Activated T-cell treated with anti-CD3 and anti-CD28 coated beads, Interleukin-2, amount 50 U/mL, for 24 hours (primary cell): ENCODE results near the gene SHH.
A peak's percentile ranks its signal among the peaks of the same experiment; 100 is the strongest.

ENCODE experiments used
- DNase-seq: peaks from one replicate; pipeline ENCODE4 v3.0.0-alpha.2; 2020
- H3K27ac Mint-ChIP-seq: 2 replicates; pipeline ENCODE4 v1.8.0; 2020; ENCODE audit warnings: mild to moderate bottlenecking, mixed read lengths
- H3K27me3 Mint-ChIP-seq: 2 replicates; pipeline ENCODE4 v1.8.0; 2020; ENCODE audit warnings: mixed read lengths
- H3K36me3 Mint-ChIP-seq: 2 replicates; pipeline ENCODE4 v1.8.0; 2020; ENCODE audit warnings: low read depth, mixed read lengths
- H3K4me1 Mint-ChIP-seq: 2 replicates; pipeline ENCODE4 v1.8.0; 2020; ENCODE audit warnings: low read depth, mixed read lengths
- H3K4me3 Mint-ChIP-seq: 2 replicates; pipeline ENCODE4 v1.8.0; 2020; ENCODE audit warnings: mild to moderate bottlenecking, moderate library complexity, mixed read lengths
- H3K9me3 Mint-ChIP-seq: 2 replicates; pipeline ENCODE4 v1.8.0; 2020; ENCODE audit warnings: mixed read lengths

SHH gene

DNA sequence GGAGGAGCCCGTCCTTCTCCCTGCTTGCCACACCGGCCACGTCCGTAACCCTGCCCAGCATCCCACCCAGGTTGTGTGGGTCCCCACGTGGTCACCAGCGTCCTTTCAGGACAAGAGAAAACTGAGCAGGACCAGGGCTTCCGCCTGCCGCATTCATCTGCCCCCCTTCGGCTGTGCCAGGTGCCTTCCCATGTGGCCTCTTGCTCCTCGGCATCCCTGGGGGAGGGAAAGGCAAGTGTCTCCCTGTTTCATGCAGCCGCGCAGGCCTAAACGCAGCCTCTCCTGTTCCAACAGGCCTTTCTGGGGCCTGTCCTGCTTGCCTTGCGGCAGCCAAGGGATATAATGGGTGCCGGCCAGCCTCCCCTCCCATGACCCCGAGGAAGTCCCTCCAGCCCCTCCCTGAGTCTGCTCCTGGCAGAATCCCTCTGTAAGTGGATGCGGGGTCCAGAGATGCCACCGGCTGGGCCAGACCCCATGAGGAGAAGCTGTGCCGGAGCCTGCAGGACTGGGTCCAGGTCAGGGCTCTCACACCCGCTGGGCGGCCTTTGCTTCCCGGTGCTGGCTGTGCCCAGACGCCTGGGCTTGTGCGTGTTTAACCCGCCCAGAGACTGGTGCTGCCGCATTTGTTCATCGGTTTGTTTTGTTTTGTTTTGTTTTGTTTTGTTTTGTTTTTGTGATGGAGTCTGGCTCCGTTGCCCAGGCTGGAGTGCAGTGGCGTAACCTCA is 23.1 kb downstream of the SHH start:
- H3K4me3 Mint-ChIP-seq: no peak overlapping the region
- H3K27ac Mint-ChIP-seq: no peak overlapping the region
- peaks cover 7% of the 10 kb centered on the region for H3K36me3 Mint-ChIP-seq
- peaks cover 16% of the 10 kb centered on the region for H3K27me3 Mint-ChIP-seq
- H3K4me1 Mint-ChIP-seq: peaks cover 10% of the 10 kb centered on the region
- H3K9me3 Mint-ChIP-seq: no peaks in the 10 kb centered on the region
- DNase-seq: no peak

GRCh38 chr7:155788616-155789000 is 23.7 kb downstream of the SHH start:
- H3K4me1 Mint-ChIP-seq: peaks cover 10% of the 10 kb centered on the region
- H3K4me3 Mint-ChIP-seq: no peak overlapping the region
- H3K36me3 Mint-ChIP-seq: peaks cover 12% of the 10 kb centered on the region
- no peak overlapping the region for H3K27ac Mint-ChIP-seq
- H3K27me3 Mint-ChIP-seq: peaks cover 16% of the 10 kb centered on the region
- H3K9me3 Mint-ChIP-seq: no peaks in the 10 kb centered on the region
- DNase-seq: no peak

GRCh38 chr7:155787171-155787851 is 25.0 kb downstream of the SHH start:
- H3K4me1 Mint-ChIP-seq: peaks cover 10% of the 10 kb centered on the region
- H3K27me3 Mint-ChIP-seq: peaks cover 16% of the 10 kb centered on the region
- DNase-seq: no peak
- H3K36me3 Mint-ChIP-seq: peaks cover 25% of the 10 kb centered on the region
- H3K9me3 Mint-ChIP-seq: no peaks in the 10 kb centered on the region
- H3K27ac Mint-ChIP-seq: no peak overlapping the region
- no peak overlapping the region for H3K4me3 Mint-ChIP-seq

DNA sequence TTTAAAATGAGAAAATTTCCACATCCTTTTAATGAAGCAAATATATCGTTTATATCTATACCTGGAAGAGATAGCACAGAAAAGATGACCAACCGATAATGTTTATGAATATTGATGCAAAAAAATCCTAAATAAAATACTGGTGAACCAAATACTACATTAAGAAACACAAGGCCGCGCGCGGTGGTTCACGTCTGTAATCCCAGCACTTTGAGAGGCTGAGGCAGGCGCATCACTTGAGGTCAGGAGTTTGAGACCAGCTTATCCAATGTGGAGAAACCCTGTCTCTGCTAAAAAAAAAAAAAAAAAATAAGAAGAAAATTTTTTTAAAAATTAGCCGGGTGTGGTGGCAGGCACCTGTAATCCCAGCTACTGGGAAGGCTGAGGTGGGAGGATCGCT is 25.8 kb downstream of the SHH start:
- H3K27ac Mint-ChIP-seq: no peak overlapping the region
- peaks cover 16% of the 10 kb centered on the region for H3K27me3 Mint-ChIP-seq
- no peak overlapping the region for H3K4me3 Mint-ChIP-seq
- H3K4me1 Mint-ChIP-seq: peaks cover 10% of the 10 kb centered on the region
- H3K9me3 Mint-ChIP-seq: no peaks in the 10 kb centered on the region
- no peak for DNase-seq
- peaks cover 34% of the 10 kb centered on the region for H3K36me3 Mint-ChIP-seq

DNA sequence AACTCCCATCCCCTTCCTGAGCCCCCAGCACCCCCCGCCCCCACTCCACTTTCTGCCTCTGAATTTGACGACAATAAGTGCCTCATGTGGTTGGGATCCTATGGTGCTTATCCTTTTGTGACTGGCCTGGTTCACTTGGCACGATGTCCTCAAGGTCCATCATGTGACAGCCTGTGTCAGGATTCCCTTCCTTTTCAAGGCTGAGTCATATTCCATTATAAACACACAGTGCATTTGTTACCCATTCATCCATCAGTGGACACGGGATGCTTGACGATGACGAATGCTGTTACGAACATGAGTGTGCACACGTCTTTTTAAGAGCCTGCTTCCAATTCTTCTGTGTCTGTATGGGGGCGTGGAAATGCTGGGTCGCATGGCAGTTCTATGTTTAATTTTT is 26.7 kb downstream of the SHH start:
- no peak for DNase-seq

GRCh38 chr7:155782466-155782865 is 29.8 kb downstream of the SHH start:
- Mint-ChIP-seq H3K27me3 (peaks cover 7% of the 10 kb centered on the region), H3K4me3 (no peak overlapping the region), H3K4me1 (peaks cover 8% of the 10 kb centered on the region), H3K36me3 (peaks cover 71% of the 10 kb centered on the region), H3K9me3 (no peaks in the 10 kb centered on the region), H3K27ac (no peak overlapping the region)
- DNase-seq: no peak

More for the DNA sequence above, 26.7 kb downstream of the SHH start:
- Mint-ChIP-seq H3K4me3 (no peak overlapping the region), H3K27me3 (peaks cover 16% of the 10 kb centered on the region), H3K27ac (no peak overlapping the region), H3K9me3 (no peaks in the 10 kb centered on the region), H3K4me1 (peaks cover 10% of the 10 kb centered on the region), H3K36me3 (peaks cover 43% of the 10 kb centered on the region)

DNA sequence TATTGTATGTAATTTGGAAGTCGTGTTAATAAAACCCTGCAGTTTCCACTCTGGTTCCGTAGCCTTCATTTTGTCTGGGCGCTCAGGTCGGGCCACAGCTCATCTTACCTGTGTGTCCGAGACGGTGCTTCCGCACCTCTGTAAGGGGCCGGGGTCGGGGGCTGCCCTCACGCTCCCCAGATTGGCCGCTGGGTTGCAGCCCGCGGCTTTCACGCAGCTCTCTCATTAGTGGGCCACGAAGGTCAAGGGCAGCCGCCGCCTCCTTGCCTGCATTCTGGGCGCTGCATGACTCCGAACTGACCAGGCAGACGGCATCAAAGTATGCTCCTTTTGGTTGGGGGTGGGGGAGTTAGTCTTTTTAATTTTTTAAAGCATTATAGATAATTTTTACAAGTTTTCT is 30.8 kb downstream of the SHH start:
- Mint-ChIP-seq H3K9me3 (no peaks in the 10 kb centered on the region), H3K27me3 (peaks cover 7% of the 10 kb centered on the region), H3K36me3 (peaks cover 82% of the 10 kb centered on the region), H3K4me1 (peaks cover 6% of the 10 kb centered on the region), H3K4me3 (no peak overlapping the region), H3K27ac (peak overlapping the region; percentile 34)
- DNase-seq: no peak

GRCh38 chr7:155780884-155781283 is 31.4 kb downstream of the SHH start:
- no peak for DNase-seq

DNA sequence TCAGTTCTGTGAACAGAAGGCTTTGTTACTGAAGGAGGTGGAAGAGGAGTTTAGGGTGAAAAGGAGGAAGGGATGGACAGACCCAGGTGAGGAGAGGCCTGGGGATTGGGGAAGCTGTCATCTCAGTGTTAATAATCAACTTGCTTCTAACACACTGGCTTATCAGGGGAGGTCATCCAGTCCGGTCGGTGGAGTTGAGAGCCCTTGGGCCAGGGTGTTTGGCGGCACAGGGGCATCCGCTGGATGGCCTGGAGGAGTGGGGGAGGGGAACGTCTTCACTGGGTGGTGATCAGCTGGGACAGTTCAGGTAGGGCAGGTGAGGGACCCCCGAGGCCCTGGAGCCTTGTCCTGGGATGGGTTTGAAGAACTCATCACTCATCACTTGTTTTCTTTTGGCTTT is 33.9 kb downstream of the SHH start:
- H3K4me1 Mint-ChIP-seq: no peaks in the 10 kb centered on the region
- H3K27me3 Mint-ChIP-seq: no peaks in the 10 kb centered on the region
- H3K36me3 Mint-ChIP-seq: peaks cover 96% of the 10 kb centered on the region
- H3K27ac Mint-ChIP-seq: no peak overlapping the region
- no peak for DNase-seq
- H3K4me3 Mint-ChIP-seq: no peak overlapping the region
- no peaks in the 10 kb centered on the region for H3K9me3 Mint-ChIP-seq

More at GRCh38 chr7:155780884-155781283, 31.4 kb downstream of the SHH start:
- no peaks in the 10 kb centered on the region for H3K9me3 Mint-ChIP-seq
- H3K36me3 Mint-ChIP-seq: peaks cover 87% of the 10 kb centered on the region
- H3K27ac Mint-ChIP-seq: no peak overlapping the region
- H3K4me1 Mint-ChIP-seq: peaks cover under 1% of the 10 kb centered on the region
- H3K27me3 Mint-ChIP-seq: peaks cover 2% of the 10 kb centered on the region
- no peak overlapping the region for H3K4me3 Mint-ChIP-seq

- Mint-ChIP-seq H3K36me3 (peaks cover 94% of the 10 kb centered on the region), H3K4me3 (no peak overlapping the region), H3K27ac (no peak overlapping the region), H3K27me3 (no peaks in the 10 kb centered on the region), H3K9me3 (no peaks in the 10 kb centered on the region), H3K4me1 (no peaks in the 10 kb centered on the region)
- no peak for DNase-seq
Observed at GRCh38 chr7:155776606-155777005, 35.7 kb downstream of the SHH start.

DNA sequence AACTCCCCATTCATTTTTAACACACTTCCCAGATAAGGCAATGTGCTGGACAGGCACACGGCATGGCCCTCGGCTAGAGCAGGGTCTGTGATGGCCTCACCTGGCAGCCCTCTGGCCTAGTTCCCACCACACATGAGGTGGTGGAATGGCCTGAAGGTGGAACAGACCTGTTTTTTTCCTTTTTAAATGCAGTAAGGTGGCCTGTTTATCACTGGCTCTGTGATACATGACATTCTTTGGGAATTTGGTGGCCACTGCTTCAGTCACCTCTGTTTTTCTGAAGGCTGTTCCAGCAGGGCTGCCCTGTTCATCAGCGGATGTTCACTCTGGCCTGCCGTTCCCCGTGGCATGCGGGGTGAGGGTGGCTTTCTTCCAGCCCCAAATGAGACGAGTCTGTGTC is 36.6 kb downstream of the SHH start:
- Mint-ChIP-seq H3K36me3 (peaks cover 92% of the 10 kb centered on the region), H3K27me3 (no peaks in the 10 kb centered on the region), H3K4me3 (no peak overlapping the region), H3K4me1 (no peaks in the 10 kb centered on the region), H3K27ac (no peak overlapping the region), H3K9me3 (no peaks in the 10 kb centered on the region)
- no peak for DNase-seq

- Mint-ChIP-seq H3K9me3 (no peaks in the 10 kb centered on the region), H3K27me3 (no peaks in the 10 kb centered on the region), H3K36me3 (peaks cover 92% of the 10 kb centered on the region), H3K4me1 (no peaks in the 10 kb centered on the region), H3K27ac (no peak overlapping the region), H3K4me3 (no peak overlapping the region)
- no peak for DNase-seq
Observed at GRCh38 chr7:155774947-155775346, 37.3 kb downstream of the SHH start.

DNA sequence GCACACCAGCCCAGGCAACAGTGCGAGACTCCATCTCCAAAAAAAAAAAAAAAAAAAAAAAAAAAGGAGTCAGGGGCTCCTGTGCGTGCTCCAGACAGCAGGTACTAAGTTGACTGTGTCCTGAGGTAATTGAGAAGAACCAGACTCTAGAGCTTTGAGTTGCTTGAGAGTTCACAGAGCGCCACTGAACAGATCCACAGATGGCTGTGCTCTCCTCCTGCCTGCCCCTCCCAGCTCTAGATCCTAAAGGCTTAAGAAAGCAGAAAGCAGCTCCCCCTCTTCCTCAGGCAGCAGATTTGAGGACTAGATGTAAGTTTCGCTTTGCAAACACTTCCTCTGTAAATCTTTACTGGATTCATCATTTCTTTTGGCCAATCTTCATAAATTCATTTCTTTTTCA is 38.7 kb downstream of the SHH start:
- Mint-ChIP-seq H3K27ac (peak overlapping the region; percentile 37), H3K4me3 (no peak overlapping the region), H3K27me3 (no peaks in the 10 kb centered on the region), H3K36me3 (peaks cover 95% of the 10 kb centered on the region), H3K4me1 (no peaks in the 10 kb centered on the region), H3K9me3 (no peaks in the 10 kb centered on the region)
- DNase-seq: no peak

GRCh38 chr7:155770241-155770640 is 42.0 kb downstream of the SHH start:
- DNase-seq: no peak
- no peak overlapping the region for H3K27ac Mint-ChIP-seq
- peaks cover 95% of the 10 kb centered on the region for H3K36me3 Mint-ChIP-seq
- H3K4me1 Mint-ChIP-seq: peaks cover 8% of the 10 kb centered on the region
- no peaks in the 10 kb centered on the region for H3K9me3 Mint-ChIP-seq
- no peak overlapping the region for H3K4me3 Mint-ChIP-seq
- no peaks in the 10 kb centered on the region for H3K27me3 Mint-ChIP-seq

DNA sequence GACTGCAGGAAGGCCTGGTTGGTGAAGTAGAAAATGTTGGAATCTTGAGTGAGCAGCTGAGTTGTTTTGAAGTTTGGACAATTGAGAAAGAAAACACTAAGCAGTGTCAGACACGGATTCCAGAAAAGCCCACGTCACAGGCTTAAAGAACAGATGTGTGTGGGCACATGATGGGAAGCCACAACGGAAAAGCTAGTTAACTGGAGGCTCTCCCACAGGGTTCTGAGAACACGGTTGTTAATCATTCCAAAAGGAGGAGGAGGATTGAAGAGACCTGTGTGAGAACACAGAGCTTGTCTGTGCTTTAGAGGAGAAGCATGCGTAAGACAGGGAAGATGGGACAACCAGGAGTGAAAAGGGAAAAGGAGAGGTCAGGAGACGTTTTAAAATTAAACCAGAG is 42.6 kb downstream of the SHH start:
- Mint-ChIP-seq H3K4me1 (peaks cover 12% of the 10 kb centered on the region), H3K36me3 (peaks cover 95% of the 10 kb centered on the region), H3K27me3 (no peaks in the 10 kb centered on the region), H3K4me3 (no peak overlapping the region), H3K9me3 (no peaks in the 10 kb centered on the region), H3K27ac (peak overlapping the region; percentile 20)
- DNase-seq: no peak
